DND-41 (cell line): Measurements from ENCODE around the gene ARHGAP30.

ENCODE experiments used
- ATAC-seq: fragments of 200-7000 bp; cut with Tn5 transposase; 3 replicates; pipeline ENCODE4 v1.9.1; 2021; ENCODE audit warnings: low read depth; ENCODE audit not compliant: insufficient read depth
- DNase-seq: peaks from one replicate; pipeline ENCODE4 v3.0.0-alpha.2; 2020
- H2AFZ ChIP-seq: 2 replicates; pipeline ENCODE4 v1.6.0; 2012; ENCODE audit warnings: low read depth, low read length
- H3K27ac ChIP-seq: 2 replicates; pipeline ENCODE4 v1.5.1; 2012; ENCODE audit warnings: low read length, inconsistent platforms
- H3K27me3 ChIP-seq: fragments of 200-600 bp; sonication (generic); 2 replicates; pipeline ENCODE4 v1.6.0; 2012; ENCODE audit warnings: low read length, mild to moderate bottlenecking, inconsistent platforms; ENCODE audit not compliant: insufficient read depth, poor library complexity
- H3K36me3 ChIP-seq: 2 replicates; pipeline ENCODE4 v1.5.1; 2012; ENCODE audit warnings: low read length, inconsistent platforms; ENCODE audit not compliant: insufficient read depth
- H3K4me1 ChIP-seq: 2 replicates; pipeline ENCODE4 v1.5.1; 2012; ENCODE audit warnings: mild to moderate bottlenecking, low read length; ENCODE audit not compliant: insufficient read depth
- H3K4me2 ChIP-seq: 2 replicates; pipeline ENCODE4 v1.6.0; 2012; ENCODE audit warnings: mild to moderate bottlenecking, moderate library complexity, low read length, inconsistent platforms; ENCODE audit not compliant: insufficient read depth
- H3K4me3 ChIP-seq, 2 experiments: fragments of 200-600 bp in 1 of 2; shearing (Covaris generic) in 1 of 2; 2 replicates each; pipeline ENCODE4 v1.5.1; 2012 to 2016; ENCODE audit warnings: inconsistent platforms in 2 of 2, low read length in 2 of 2, mild to moderate bottlenecking in 2 of 2, low read depth in 1 of 2, moderate library complexity in 1 of 2
- H3K79me2 ChIP-seq: 2 replicates; pipeline ENCODE4 v1.6.0; 2012; ENCODE audit warnings: low read length, inconsistent platforms; ENCODE audit not compliant: insufficient read depth
- H3K9ac ChIP-seq: 2 replicates; pipeline ENCODE4 v1.6.0; 2012; ENCODE audit warnings: low read depth, mild to moderate bottlenecking, inconsistent platforms, low read length, moderate library complexity
- H3K9me3 ChIP-seq: 2 replicates; pipeline ENCODE4 v1.5.1; 2012; ENCODE audit warnings: low read length, moderate library complexity, mild to moderate bottlenecking, inconsistent platforms; ENCODE audit not compliant: insufficient read depth, severe bottlenecking
- H4K20me1 ChIP-seq: 2 replicates; pipeline ENCODE4 v1.6.0; 2012; ENCODE audit warnings: low read length; ENCODE audit not compliant: insufficient read depth
- EZH2 ChIP-seq: IDR thresholded peaks from 3 replicates; pipeline ENCODE4 v1.6.1; 2012; ENCODE audit warnings: borderline replicate concordance, low read depth, mild to moderate bottlenecking, moderate library complexity, low read length, inconsistent platforms; ENCODE audit not compliant: severe bottlenecking
- TF ChIP-seq, protein P1 (sequence below): IDR thresholded peaks from 2 replicates; pipeline ENCODE4 v1.5.1; 2012; ENCODE audit warnings: borderline replicate concordance, low read length, moderate library complexity, mild to moderate bottlenecking; ENCODE audit not compliant: poor library complexity, severe bottlenecking; ENCODE audit errors: extremely low read depth

ARHGAP30 gene

DNA sequence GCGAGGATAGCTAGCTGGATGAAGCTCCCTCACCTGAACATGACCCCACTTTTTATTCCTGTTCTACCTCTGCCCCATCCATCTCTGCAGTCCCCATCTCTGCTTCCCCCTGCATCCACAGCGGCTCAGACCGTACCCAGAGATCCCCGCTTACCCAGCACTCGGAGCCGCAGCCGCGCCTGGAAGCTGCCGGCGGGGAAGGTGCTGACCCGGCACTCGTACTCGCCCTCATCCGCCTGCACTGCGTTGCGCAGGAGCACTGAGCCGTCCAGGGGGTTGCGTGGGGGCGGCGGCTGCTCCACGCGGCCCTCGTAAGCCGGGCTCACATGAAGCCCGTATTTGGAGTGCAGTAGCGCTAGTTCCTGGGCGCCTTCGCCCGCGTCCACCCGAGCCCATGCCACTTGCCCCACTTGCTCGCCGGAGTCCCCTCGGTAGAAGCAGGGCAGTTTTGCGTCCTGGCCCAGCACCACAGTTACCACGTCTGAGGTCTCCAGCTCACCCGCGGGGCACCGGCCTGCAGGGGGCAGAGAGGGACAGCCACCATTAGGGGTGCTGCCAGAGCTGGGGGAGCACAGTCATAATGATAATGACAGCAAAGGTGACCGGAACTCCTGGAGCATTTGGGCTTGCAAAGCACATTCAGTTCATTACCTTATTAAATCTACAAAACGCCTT is 9.9 kb upstream of the ARHGAP30 start:
- H2AFZ ChIP-seq, result no peak overlapping the region
- no peaks in the 10 kb centered on the region for H3K4me1 ChIP-seq
- TF ChIP-seq, protein P1, sequence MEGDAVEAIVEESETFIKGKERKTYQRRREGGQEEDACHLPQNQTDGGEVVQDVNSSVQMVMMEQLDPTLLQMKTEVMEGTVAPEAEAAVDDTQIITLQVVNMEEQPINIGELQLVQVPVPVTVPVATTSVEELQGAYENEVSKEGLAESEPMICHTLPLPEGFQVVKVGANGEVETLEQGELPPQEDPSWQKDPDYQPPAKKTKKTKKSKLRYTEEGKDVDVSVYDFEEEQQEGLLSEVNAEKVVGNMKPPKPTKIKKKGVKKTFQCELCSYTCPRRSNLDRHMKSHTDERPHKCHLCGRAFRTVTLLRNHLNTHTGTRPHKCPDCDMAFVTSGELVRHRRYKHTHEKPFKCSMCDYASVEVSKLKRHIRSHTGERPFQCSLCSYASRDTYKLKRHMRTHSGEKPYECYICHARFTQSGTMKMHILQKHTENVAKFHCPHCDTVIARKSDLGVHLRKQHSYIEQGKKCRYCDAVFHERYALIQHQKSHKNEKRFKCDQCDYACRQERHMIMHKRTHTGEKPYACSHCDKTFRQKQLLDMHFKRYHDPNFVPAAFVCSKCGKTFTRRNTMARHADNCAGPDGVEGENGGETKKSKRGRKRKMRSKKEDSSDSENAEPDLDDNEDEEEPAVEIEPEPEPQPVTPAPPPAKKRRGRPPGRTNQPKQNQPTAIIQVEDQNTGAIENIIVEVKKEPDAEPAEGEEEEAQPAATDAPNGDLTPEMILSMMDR, result no peak
- TF ChIP-seq EZH2, result no peak
- H3K9ac ChIP-seq, result no peak overlapping the region
- no peak overlapping the region for H3K4me2 ChIP-seq
- ATAC-seq, result no peak
- no peaks in the 10 kb centered on the region for H3K27me3 ChIP-seq
- no peak for DNase-seq
- no peak overlapping the region for H3K4me3 ChIP-seq
- no peaks in the 10 kb centered on the region for H4K20me1 ChIP-seq
- H3K36me3 ChIP-seq, result no peaks in the 10 kb centered on the region
- H3K27ac ChIP-seq, result no peak overlapping the region
- H3K9me3 ChIP-seq, result no peaks in the 10 kb centered on the region
- no peaks in the 10 kb centered on the region for H3K79me2 ChIP-seq

DNA sequence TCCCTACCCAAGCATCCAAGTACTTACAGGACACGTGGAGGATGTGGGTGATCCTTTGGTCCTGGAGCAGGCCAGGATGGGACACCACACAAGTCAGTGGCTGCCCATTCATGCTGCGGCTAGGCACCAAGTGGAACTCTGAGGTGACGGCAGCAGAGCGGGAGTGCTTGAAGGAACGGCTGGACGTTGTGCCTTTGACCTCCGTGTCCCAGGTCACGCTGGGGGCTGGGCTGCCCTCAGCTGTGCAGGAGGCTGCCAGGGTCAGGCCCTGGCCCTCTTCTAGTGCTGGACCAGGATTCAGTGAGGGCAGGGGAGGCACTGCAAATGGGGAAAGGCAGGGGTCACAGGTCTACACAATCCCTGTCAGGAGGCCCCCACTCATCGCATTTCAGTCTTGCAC is 7.7 kb upstream of the ARHGAP30 start:
- H3K79me2 ChIP-seq, result no peaks in the 10 kb centered on the region
- no peaks in the 10 kb centered on the region for H3K9me3 ChIP-seq
- H3K27ac ChIP-seq, result no peak overlapping the region
- no peaks in the 10 kb centered on the region for H4K20me1 ChIP-seq
- H3K36me3 ChIP-seq, result no peaks in the 10 kb centered on the region
- no peak overlapping the region for H2AFZ ChIP-seq
- ATAC-seq (no peak), DNase-seq (no peak)
- no peak overlapping the region for H3K4me2 ChIP-seq
- H3K4me3 ChIP-seq, result no peak overlapping the region
- no peak overlapping the region for H3K9ac ChIP-seq
- no peak for TF ChIP-seq EZH2
- TF ChIP-seq, protein P1, result no peak
- H3K4me1 ChIP-seq, result no peaks in the 10 kb centered on the region
- H3K27me3 ChIP-seq, result no peaks in the 10 kb centered on the region

DNA sequence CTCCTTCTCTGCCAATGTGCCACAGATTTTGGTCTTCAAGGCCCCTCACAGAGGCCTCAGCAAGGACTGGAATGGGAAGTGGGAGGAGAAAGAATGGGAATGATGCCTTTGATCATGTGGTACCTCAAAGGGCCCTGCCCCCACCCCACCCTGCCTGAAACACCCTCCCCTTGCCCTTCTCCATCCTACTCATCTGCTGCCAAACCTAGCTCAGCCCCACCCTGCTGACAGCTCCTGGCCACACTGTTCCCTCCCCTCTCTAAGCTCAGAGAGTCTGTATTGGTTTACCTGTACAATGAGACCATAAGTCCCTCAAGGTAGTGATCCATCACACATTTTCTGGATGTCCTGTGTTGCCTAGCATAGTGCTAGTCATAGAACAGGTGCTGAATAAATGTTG is 6.7 kb upstream of the ARHGAP30 start:
- H3K36me3 ChIP-seq, result no peaks in the 10 kb centered on the region
- no peaks in the 10 kb centered on the region for H3K4me1 ChIP-seq
- no peak overlapping the region for H3K4me3 ChIP-seq
- H2AFZ ChIP-seq, result no peak overlapping the region
- no peaks in the 10 kb centered on the region for H3K27me3 ChIP-seq
- ATAC-seq, result no peak
- no peaks in the 10 kb centered on the region for H4K20me1 ChIP-seq
- H3K9me3 ChIP-seq, result no peaks in the 10 kb centered on the region
- DNase-seq, result no peak
- H3K9ac ChIP-seq, result no peak overlapping the region
- TF ChIP-seq, protein P1, result no peak
- no peak for TF ChIP-seq EZH2
- H3K79me2 ChIP-seq, result no peaks in the 10 kb centered on the region
- no peak overlapping the region for H3K4me2 ChIP-seq
- H3K27ac ChIP-seq, result no peak overlapping the region

DNA sequence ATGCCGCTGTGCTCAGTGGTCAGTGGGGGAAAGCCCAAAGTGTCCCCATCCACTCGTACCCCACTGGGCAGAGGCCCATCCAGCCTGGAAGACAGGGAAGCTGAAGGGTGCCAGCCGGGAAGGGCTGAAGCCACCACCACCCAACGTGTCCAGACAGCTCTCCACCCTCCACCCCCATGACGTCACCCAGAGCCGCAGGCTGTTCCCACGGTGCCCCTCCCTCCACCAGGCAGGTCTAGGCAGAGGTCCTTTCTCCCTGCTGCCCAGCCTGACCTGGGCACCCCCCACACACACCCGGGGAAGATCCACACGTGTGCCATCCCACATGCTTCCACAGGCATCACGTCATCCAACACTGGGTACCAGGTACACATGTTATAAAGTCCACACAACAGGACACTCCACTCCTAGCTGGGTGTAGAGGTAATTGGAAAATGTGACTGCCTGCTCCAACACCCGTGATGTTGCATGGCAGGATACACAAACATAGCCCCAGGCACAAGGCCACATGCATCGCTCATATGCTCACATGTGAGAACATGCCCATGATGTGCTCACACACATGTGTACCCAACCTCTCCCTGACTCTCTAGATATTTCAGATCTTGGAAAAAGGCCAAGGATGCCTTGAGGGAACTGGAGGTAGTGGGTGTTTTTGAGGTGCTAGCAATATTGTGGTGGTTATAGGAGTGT is 5.1 kb upstream of the ARHGAP30 start:
- Histone ChIP-seq H3K9ac (no peak overlapping the region), H2AFZ (no peak overlapping the region), H3K4me2 (no peak overlapping the region), H3K4me1 (peaks cover 8% of the 10 kb centered on the region), H3K27ac (no peak overlapping the region), H4K20me1 (no peaks in the 10 kb centered on the region), H3K9me3 (no peaks in the 10 kb centered on the region), H3K27me3 (no peaks in the 10 kb centered on the region), H3K4me3 (no peak overlapping the region), H3K79me2 (no peaks in the 10 kb centered on the region), H3K36me3 (no peaks in the 10 kb centered on the region)
- ATAC-seq (no peak), DNase-seq (no peak)
- TF ChIP-seq, protein P1, result no peak
- TF ChIP-seq EZH2, result no peak
